Neutrophil (primary cell): ENCODE data around the gene TEX48.

ENCODE experiments used
- H3K27ac ChIP-seq: fragments of 200-600 bp; sonication (generic); 2 replicates; pipeline ENCODE4 v1.5.1; 2016; ENCODE audit warnings: mild to moderate bottlenecking, moderate library complexity
- H3K27me3 ChIP-seq: fragments of 200-600 bp; sonication (generic); 2 replicates; pipeline ENCODE4 v1.6.0; 2016; ENCODE audit warnings: mild to moderate bottlenecking
- H3K36me3 ChIP-seq: fragments of 200-600 bp; sonication (generic); 2 replicates; pipeline ENCODE4 v1.5.1; 2017
- H3K4me1 ChIP-seq, 2 experiments: fragments of 200-600 bp in 1 of 2; sonication (generic) in 1 of 2; 1 replicate in 1 of 2; 2 replicates in 1 of 2; pipeline versions ENCODE4 v1.5.1 to v1.6.1; 2013 to 2016; ENCODE audit warnings: low read depth in 1 of 2, low read length in 1 of 2, mild to moderate bottlenecking in 1 of 2, moderate library complexity in 1 of 2; ENCODE audit not compliant: control insufficient read depth in 1 of 2, insufficient read depth in 1 of 2
- H3K4me3 ChIP-seq, 2 experiments: fragments of 200-600 bp in 1 of 2; sonication (generic) in 1 of 2; 1 replicate in 1 of 2; 2 replicates in 1 of 2; pipeline ENCODE4 v1.5.1; 2013 to 2016; ENCODE audit warnings: low read depth in 1 of 2, low read length in 1 of 2, mild to moderate bottlenecking in 1 of 2, moderate library complexity in 1 of 2
- H3K9me3 ChIP-seq: fragments of 200-600 bp; sonication (generic); 2 replicates; pipeline ENCODE4 v1.5.1; 2016
- CTCF ChIP-seq: fragments of 200-600 bp; sonication (generic); IDR thresholded peaks from 2 replicates; pipeline ENCODE4 v1.5.1; 2016; ENCODE audit warnings: antibody characterized with exemption

The TEX48 gene

GRCh38 chr9:114633438-114634089, 48.4 kb downstream of the TEX48 start:
- Histone ChIP-seq H3K4me3 (no peak overlapping the region), H3K36me3 (no peaks in the 10 kb centered on the region)
- no peak for TF ChIP-seq CTCF

DNA sequence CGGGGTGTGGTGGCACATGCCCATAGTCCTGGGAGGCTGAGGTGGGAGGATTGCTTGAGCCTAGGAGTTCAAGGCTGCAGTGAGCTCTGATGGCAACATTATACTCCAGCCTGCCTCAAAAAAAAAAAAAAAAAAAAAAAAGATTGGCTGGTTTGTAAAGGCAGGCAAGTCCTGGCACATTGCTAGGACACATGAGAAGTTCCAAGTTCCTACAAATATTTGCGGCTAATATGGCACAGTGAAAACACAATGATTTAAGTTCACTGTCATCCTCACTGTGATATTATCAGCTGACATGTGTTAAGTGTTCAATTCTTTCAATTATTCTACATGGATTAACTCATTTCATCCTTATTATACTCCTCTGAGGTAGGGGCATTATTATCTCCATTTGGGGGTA, 50.8 kb downstream of the TEX48 start:
- H3K4me1 ChIP-seq: no peaks in the 10 kb centered on the region
- H3K4me3 ChIP-seq: no peak overlapping the region
- H3K27ac ChIP-seq: no peak overlapping the region
- H3K36me3 ChIP-seq: no peaks in the 10 kb centered on the region
- TF ChIP-seq CTCF: no peak
- H3K27me3 ChIP-seq: no peaks in the 10 kb centered on the region
- H3K9me3 ChIP-seq: no peaks in the 10 kb centered on the region

More at GRCh38 chr9:114633438-114634089, 48.4 kb downstream of the TEX48 start:
- H3K9me3 ChIP-seq: no peaks in the 10 kb centered on the region
- no peaks in the 10 kb centered on the region for H3K27me3 ChIP-seq
- H3K27ac ChIP-seq: no peak overlapping the region
- H3K4me1 ChIP-seq: no peaks in the 10 kb centered on the region

- Histone ChIP-seq H3K27me3 (no peaks in the 10 kb centered on the region), H3K27ac (no peak overlapping the region), H3K36me3 (no peaks in the 10 kb centered on the region), H3K9me3 (no peaks in the 10 kb centered on the region), H3K4me3 (no peak overlapping the region), H3K4me1 (peaks cover 4 to 6% of the 10 kb centered on the region in 2 experiments)
- TF ChIP-seq CTCF: no peak
Measured at GRCh38 chr9:114629563-114630090, 52.4 kb downstream of the TEX48 start.

- no peak overlapping the region for H3K4me3 ChIP-seq
- H3K4me1 ChIP-seq: peaks cover 4 to 6% of the 10 kb centered on the region in 2 experiments
- H3K9me3 ChIP-seq: no peaks in the 10 kb centered on the region
- no peak for TF ChIP-seq CTCF
- no peaks in the 10 kb centered on the region for H3K36me3 ChIP-seq
- no peaks in the 10 kb centered on the region for H3K27me3 ChIP-seq
- no peak overlapping the region for H3K27ac ChIP-seq
Measured at GRCh38 chr9:114627553-114627952, 54.4 kb downstream of the TEX48 start.

DNA sequence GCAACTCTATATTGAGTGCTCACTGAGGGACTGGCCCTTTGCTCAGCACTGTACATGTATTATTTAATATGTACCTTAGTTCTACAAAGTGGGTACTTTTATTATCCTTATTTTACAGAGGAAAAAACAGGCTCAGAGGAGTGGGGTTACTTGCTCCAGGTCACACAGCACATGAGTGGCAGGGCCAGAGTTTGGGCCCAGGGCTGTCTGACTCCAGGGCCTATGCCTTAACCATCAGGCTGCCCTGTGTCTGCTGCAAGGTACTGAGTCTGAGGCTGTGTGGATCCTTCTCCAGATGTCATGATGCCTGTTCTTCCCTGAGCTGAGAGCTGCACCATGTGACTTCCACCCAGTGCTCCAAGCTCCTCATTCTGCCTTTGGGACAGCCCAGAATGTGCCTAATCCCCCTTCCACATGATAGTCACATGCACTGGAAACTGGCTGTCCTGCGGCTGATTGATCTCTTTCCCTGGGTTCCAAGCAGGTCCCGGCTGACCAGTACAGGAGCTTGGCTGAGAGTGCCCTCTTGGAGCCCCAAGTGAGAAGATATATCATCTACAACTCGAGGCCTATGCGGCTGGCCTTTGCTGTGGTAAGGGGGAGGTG, 55.5 kb downstream of the TEX48 start:
- no peaks in the 10 kb centered on the region for H3K27me3 ChIP-seq
- TF ChIP-seq CTCF: no peak
- peaks cover 4 to 6% of the 10 kb centered on the region in 2 experiments for H3K4me1 ChIP-seq
- no peak overlapping the region for H3K27ac ChIP-seq
- no peaks in the 10 kb centered on the region for H3K36me3 ChIP-seq
- H3K9me3 ChIP-seq: no peaks in the 10 kb centered on the region
- H3K4me3 ChIP-seq: no peak overlapping the region
